ENCODE results near the gene RAMP1.

GRCh38 chr2:237955640-237956401 lies 96.4 kb downstream of the RAMP1 start:
- TF ChIP-seq POLR2A (IDR thresholded peaks at IDR 0.05) (no peak), CTCF (IDR thresholded peaks at IDR 0.05) (no peak)
